HepG2 (cell line): ENCODE data around the gene G6PC3. TPM values are rescaled to one million over a fixed set of nuclear protein-coding genes. Genes with fewer than 3 reads are reported as not detected.

ENCODE experiments used
- ARID5B ChIP-seq: IDR thresholded peaks from 2 replicates; pipeline ENCODE4 v1.4.0; 2020; ENCODE audit warnings: mild to moderate bottlenecking, missing genetic modification reagents
- ATF6 ChIP-seq: sonication (generic); formaldehyde crosslinking; conservative IDR thresholded peaks from 2 replicates; pipeline ENCODE4 v1.4.0; 2020; ENCODE audit warnings: missing genetic modification reagents
- BHLHE40 ChIP-seq: IDR thresholded peaks from 2 replicates; pipeline ENCODE4 v1.6.1; 2011; ENCODE audit warnings: low read length, improper control_type of control experiment
- FOSL1 ChIP-seq: sonication (generic); formaldehyde crosslinking; IDR thresholded peaks from 2 replicates; pipeline ENCODE4 v1.9.0; 2021; ENCODE audit warnings: missing genetic modification reagents, borderline replicate concordance
- GFI1 ChIP-seq: sonication (generic); formaldehyde crosslinking; IDR thresholded peaks from 2 replicates; pipeline ENCODE4 v1.5.0; 2020; ENCODE audit warnings: missing genetic modification reagents, mild to moderate bottlenecking, borderline replicate concordance
- GLMP ChIP-seq: sonication (generic); formaldehyde crosslinking; IDR thresholded peaks from 2 replicates; pipeline ENCODE4 v1.9.0; 2021; ENCODE audit warnings: missing genetic modification reagents, mild to moderate bottlenecking, borderline replicate concordance
- GPN1 ChIP-seq: sonication (generic); formaldehyde crosslinking; IDR thresholded peaks from 2 replicates; pipeline ENCODE4 v1.5.1; 2020; ENCODE audit warnings: missing genetic modification reagents, borderline replicate concordance
- HES4 ChIP-seq: sonication (generic); formaldehyde crosslinking; IDR thresholded peaks from 2 replicates; pipeline ENCODE4 v1.9.0; 2021; ENCODE audit warnings: mild to moderate bottlenecking, missing genetic modification reagents, borderline replicate concordance
- HNF4A ChIP-seq: sonication (generic); formaldehyde crosslinking; IDR thresholded peaks from 2 replicates; pipeline ENCODE4 v1.4.0; 2020; ENCODE audit warnings: missing genetic modification reagents
- KDM2A ChIP-seq: sonication (generic); formaldehyde crosslinking; IDR thresholded peaks from 2 replicates; pipeline ENCODE4 v1.4.0; 2020; ENCODE audit warnings: low read depth, missing genetic modification reagents, borderline replicate concordance
- MBD4 ChIP-seq: IDR thresholded peaks from 2 replicates; pipeline ENCODE4 v1.6.1; 2012; ENCODE audit warnings: low read length, inconsistent platforms, borderline replicate concordance
- NFIB ChIP-seq: sonication (generic); formaldehyde crosslinking; IDR thresholded peaks from 2 replicates; pipeline ENCODE4 v1.9.0; 2021; ENCODE audit warnings: missing genetic modification reagents, mild to moderate bottlenecking, borderline replicate concordance
- NRL ChIP-seq: sonication (generic); formaldehyde crosslinking; IDR thresholded peaks from 2 replicates; pipeline ENCODE4 v1.5.0; 2020; ENCODE audit warnings: missing genetic modification reagents, mild to moderate bottlenecking, moderate library complexity, borderline replicate concordance
- POLR2G ChIP-seq: fragments of 200-400 bp; formaldehyde crosslinking; IDR thresholded peaks from 2 replicates; pipeline ENCODE4 v1.6.1; 2018; ENCODE audit warnings: mild to moderate bottlenecking, low read depth, low read length, moderate library complexity
- SOX13 ChIP-seq, 3 experiments: fragments of 450-650 bp in 1 of 3; sonication (generic) in 1 of 3; formaldehyde crosslinking in 1 of 3; IDR thresholded peaks in 2 of 3; conservative IDR thresholded peaks in 1 of 3; 2 replicates each; pipeline versions ENCODE4 v1.5.0 to v1.6.1; 2016 to 2020; ENCODE audit warnings: antibody characterized with exemption in 1 of 3, mild to moderate bottlenecking in 1 of 3, missing compliant biosample characterization in 1 of 3, missing genetic modification reagents in 1 of 3, moderate library complexity in 1 of 3
- ZFP90 ChIP-seq: sonication (generic); formaldehyde crosslinking; IDR thresholded peaks from 2 replicates; pipeline ENCODE4 v1.8.0; 2022; ENCODE audit warnings: missing genetic modification reagents, mild to moderate bottlenecking, inconsistent platforms, borderline replicate concordance
- ZFYVE20 ChIP-seq: sonication (generic); formaldehyde crosslinking; IDR thresholded peaks from 2 replicates; pipeline ENCODE4 v1.8.0; 2023; ENCODE audit warnings: low read depth, mild to moderate bottlenecking, moderate library complexity, missing genetic modification reagents, borderline replicate concordance
- ZNF143 ChIP-seq: sonication (generic); formaldehyde crosslinking; IDR thresholded peaks from 2 replicates; pipeline ENCODE4 v1.4.0; 2020; ENCODE audit warnings: missing genetic modification reagents
- ZNF232 ChIP-seq: sonication (generic); formaldehyde crosslinking; IDR thresholded peaks from 2 replicates; pipeline ENCODE4 v1.4.0; 2020; ENCODE audit warnings: missing genetic modification reagents, borderline replicate concordance
- ZNF564 ChIP-seq: sonication (generic); formaldehyde crosslinking; IDR thresholded peaks from 2 replicates; pipeline ENCODE4 v1.8.1; 2023; ENCODE audit warnings: mild to moderate bottlenecking, missing genetic modification reagents
- ZNF781 ChIP-seq: sonication (generic); formaldehyde crosslinking; IDR thresholded peaks from 2 replicates; pipeline ENCODE4 v1.5.1; 2020; ENCODE audit warnings: borderline replicate concordance, mild to moderate bottlenecking, missing genetic modification reagents; ENCODE audit errors: not compliant biosample characterization
- polyA plus RNA-seq, 8 experiments: library from polyadenylated mRNA; depleted of rRNA in 3 of 8; stranded (reverse) in 7 of 8; unstranded in 1 of 8; fragments of >200 nt; fragmentation: Illumina TruSeq in 4 of 8; extraction: Trizol in 4 of 8; gene quantifications; 2 replicates each; pipeline versions ENCODE4 v1.2.1 to v1.2.3, GENCODE V29; 2011 to 2016; ENCODE audit warnings: low read depth in 4 of 8, missing spikeins in 1 of 8, mixed read lengths in 1 of 8; ENCODE audit not compliant: insufficient read depth in 1 of 8
- total RNA-seq, 5 experiments: library from RNA; depleted of rRNA; stranded (reverse); fragments of >200 nt; fragmentation: Illumina TruSeq; extraction: Trizol; gene quantifications; 2 replicates each; pipeline ENCODE4 v1.2.3, GENCODE V29; 2016; ENCODE audit warnings: low read depth in 1 of 5

G6PC3 gene
- total and polyA plus RNA-seq, 2 of the 13 experiments (the other 11 are each of a cell fraction or from before 2014, with no cell fraction given), result 38.5 to 75.8 TPM

GRCh38 chr17:44095647-44096496 lies 25.3 kb downstream of the G6PC3 start (continued):
- TF ChIP-seq FOSL1 (CRISPR knock-in tag) (no peak), GFI1 (no peak; the same call in 1 of the 2 replicates), ATF6 (CRISPR knock-in tag) (no peak), NRL (CRISPR knock-in tag) (peak; percentile 83; the same call in 1 of the 2 replicates), SOX13 (IDR thresholded peaks at IDR 0.05) (no peak), SOX13 (CRISPR knock-in tag; conservative IDR thresholded peaks at IDR 0.05 in 1 of 2, IDR thresholded peaks at IDR 0.05 in 1 of 2) (no peak; a peak in 2 of 4 replicates), ZNF781 (CRISPR knock-in tag) (no peak), ZFYVE20 (no peak), GLMP (CRISPR knock-in tag) (no peak), ARID5B (no peak; the same call in 1 of the 2 replicates), NFIB (CRISPR knock-in tag) (no peak), HES4 (CRISPR knock-in tag) (no peak), MBD4 (no peak), BHLHE40 (no peak), GPN1 (CRISPR knock-in tag) (no peak), ZNF232 (CRISPR knock-in tag) (peak; percentile 71; the same call in 1 of the 2 replicates), ZFP90 (peak; percentile 85; the same call in 1 of the 2 replicates), ZNF564 (CRISPR knock-in tag) (no peak), KDM2A (peak; percentile 37; the same call in 1 of the 2 replicates), ZNF143 (CRISPR knock-in tag) (0 out of 2 replicates have a peak, but pooled peaks have one; percentile 36), HNF4A (CRISPR knock-in tag) (peak; percentile 49), POLR2G (peak; percentile 70)
